GM23338 (cell line): ENCODE results near the gene EML4. TPM values are rescaled to one million over a fixed set of nuclear protein-coding genes. Genes with fewer than 3 reads are reported as not detected.

ENCODE experiments used
- ATAC-seq: fragments of 200-7000 bp; cut with Tn5 transposase; 3 replicates; pipeline ENCODE4 v1.9.1; 2020
- DNase-seq: peaks from one replicate; pipeline ENCODE4 v3.0.0-alpha.2; 2015; ENCODE audit warnings: low spot score
- H2AFZ ChIP-seq: fragments of 200-600 bp; sonication (generic); 2 replicates; pipeline ENCODE4 v1.8.0; 2016; ENCODE audit warnings: antibody characterized with exemption, mild to moderate bottlenecking, moderate library complexity
- H3F3A ChIP-seq: fragments of 200-600 bp; sonication (generic); replicated peaks from 2 replicates; pipeline ENCODE4 v1.8.0; 2017; ENCODE audit warnings: antibody characterized with exemption, mixed run types, low read depth
- H3K27ac ChIP-seq: fragments of 200-600 bp; sonication (generic); 2 replicates; pipeline ENCODE4 v1.6.1; 2016; ENCODE audit warnings: low read depth
- H3K27me3 ChIP-seq: fragments of 200-600 bp; sonication (generic); 2 replicates; pipeline ENCODE4 v1.8.0; 2016; ENCODE audit warnings: mild to moderate bottlenecking, mixed run types, moderate library complexity; ENCODE audit not compliant: insufficient read depth
- H3K36me3 ChIP-seq: fragments of 200-600 bp; sonication (generic); 2 replicates; pipeline ENCODE4 v1.8.0; 2016; ENCODE audit warnings: mild to moderate bottlenecking; ENCODE audit not compliant: insufficient read depth
- H3K4me1 ChIP-seq: fragments of 200-600 bp; sonication (generic); 2 replicates; pipeline ENCODE4 v1.8.0; 2016; ENCODE audit warnings: mild to moderate bottlenecking, moderate library complexity; ENCODE audit not compliant: insufficient read depth
- H3K4me2 ChIP-seq: fragments of 200-600 bp; sonication (generic); 2 replicates; pipeline ENCODE4 v1.7.1; 2017; ENCODE audit warnings: mixed run types
- H3K4me3 ChIP-seq: fragments of 200-600 bp; sonication (generic); 2 replicates; pipeline ENCODE4 v1.6.1; 2016; ENCODE audit warnings: mixed run types
- H3K79me2 ChIP-seq: fragments of 200-600 bp; sonication (generic); replicated peaks from 2 replicates; pipeline ENCODE4 v1.8.0; 2017; ENCODE audit warnings: mild to moderate bottlenecking; ENCODE audit not compliant: insufficient read depth
- H3K9me2 ChIP-seq: fragments of 200-600 bp; sonication (generic); 2 replicates; pipeline ENCODE4 v1.8.0; 2017; ENCODE audit not compliant: insufficient read depth
- H4K20me1 ChIP-seq: fragments of 200-600 bp; sonication (generic); replicated peaks from 2 replicates; pipeline ENCODE4 v1.8.0; 2017; ENCODE audit warnings: mild to moderate bottlenecking; ENCODE audit not compliant: insufficient read depth
- H3K27ac Mint-ChIP-seq: 2 replicates; pipeline ENCODE4 v1.8.0; 2020; ENCODE audit warnings: inconsistent platforms, mild to moderate bottlenecking, moderate library complexity, mixed read lengths
- H3K27me3 Mint-ChIP-seq: 3 replicates; pipeline ENCODE4 v1.8.0; 2022; ENCODE audit warnings: low read depth, mild to moderate bottlenecking, moderate library complexity, mixed read lengths, inconsistent platforms; ENCODE audit not compliant: insufficient read depth, poor library complexity
- H3K36me3 Mint-ChIP-seq: 3 replicates; pipeline ENCODE4 v1.8.0; 2021; ENCODE audit warnings: low read depth, mild to moderate bottlenecking, inconsistent platforms, moderate library complexity, mixed read lengths
- H3K4me1 Mint-ChIP-seq: 3 replicates; pipeline ENCODE4 v1.8.0; 2020; ENCODE audit warnings: mild to moderate bottlenecking, inconsistent platforms, mixed read lengths
- H3K4me3 Mint-ChIP-seq: 3 replicates; pipeline ENCODE4 v1.8.0; 2021; ENCODE audit warnings: moderate library complexity, mild to moderate bottlenecking, inconsistent platforms, mixed read lengths
- H3K9me3 Mint-ChIP-seq: 3 replicates; pipeline ENCODE4 v1.8.0; 2020; ENCODE audit warnings: moderate library complexity, mild to moderate bottlenecking, inconsistent platforms, mixed read lengths
- CREB1 ChIP-seq: fragments of 250-450 bp; sonication (Bioruptor Pico); IDR thresholded peaks from 2 replicates; pipeline ENCODE4 v1.5.0; 2020; ENCODE audit warnings: low read depth, mild to moderate bottlenecking, moderate library complexity
- CTCF ChIP-seq, 2 experiments: fragments of 200-600 bp in 1 of 2; sonication (generic) in 1 of 2; conservative IDR thresholded peaks; 2 replicates each; pipeline versions ENCODE4 v1.5.1 to v1.6.1; 2016 to 2017; ENCODE audit warnings: antibody characterized with exemption in 2 of 2, low read depth in 2 of 2, mild to moderate bottlenecking in 2 of 2, moderate library complexity in 1 of 2
- JUNB ChIP-seq: IDR thresholded peaks from one replicate; pipeline ENCODE4 v1.6.1; 2016; ENCODE audit warnings: antibody characterized with exemption; ENCODE audit not compliant: unreplicated experiment
- POLR2AphosphoS5 ChIP-seq: IDR thresholded peaks from 2 replicates; pipeline ENCODE4 v1.6.1; 2016; ENCODE audit warnings: antibody characterized with exemption, low read depth
- REST ChIP-seq: IDR thresholded peaks from one replicate; pipeline ENCODE4 v1.6.1; 2018; ENCODE audit warnings: antibody characterized with exemption; ENCODE audit not compliant: unreplicated experiment
- STAT1 ChIP-seq: IDR thresholded peaks from one replicate; pipeline ENCODE4 v1.6.1; 2016; ENCODE audit warnings: antibody characterized with exemption; ENCODE audit not compliant: unreplicated experiment
- ZNF114 ChIP-seq: fragments of 250-450 bp; sonication (Bioruptor Pico); IDR thresholded peaks from 2 replicates; pipeline ENCODE4 v1.5.0; 2020; ENCODE audit warnings: mild to moderate bottlenecking, moderate library complexity
- ZNF331 ChIP-seq: fragments of 250-450 bp; sonication (Bioruptor Pico); IDR thresholded peaks from 2 replicates; pipeline ENCODE4 v1.5.0; 2020; ENCODE audit warnings: low read depth, mild to moderate bottlenecking, moderate library complexity
- polyA plus RNA-seq: library from polyadenylated mRNA; unstranded; fragments of >200 nt; fragmentation: Nextera tagmentation; extraction: Ambion mirVana; gene quantifications from 2 replicates; pipeline ENCODE4 v1.2.1, GENCODE V29; 2016
- total RNA-seq: library from RNA; depleted of rRNA; stranded (reverse); fragments of >200 nt; shearing (Covaris generic); gene quantifications from 2 replicates; pipeline ENCODE4 v1.2.3, GENCODE V29; 2014

EML4 gene
- total and polyA plus RNA-seq, 2 experiments from 2014 or later, result 65.3 to 115 TPM

- H3F3A ChIP-seq, result no peaks in the 10 kb centered on the region; the same call in 1 of the 2 replicates
- H3K27ac Mint-ChIP-seq, result no peak overlapping the region
- H3K4me3 ChIP-seq, result no peak overlapping the region
- ATAC-seq (no peak), DNase-seq (no peak)
- H4K20me1 ChIP-seq, result peaks cover 14% of the 10 kb centered on the region; the same call in 1 of the 2 replicates
- no peaks in the 10 kb centered on the region for H3K9me3 Mint-ChIP-seq
- no peak for TF ChIP-seq ZNF331 (CRISPR knock-in tag)
- TF ChIP-seq ZNF114 (CRISPR knock-in tag), result no peak
- TF ChIP-seq POLR2AphosphoS5, result no peak
- TF ChIP-seq CTCF (conservative IDR thresholded peaks at IDR 0.05; ENCODE audit: low read depth in 2 of 2), result no peak
- TF ChIP-seq CREB1 (CRISPR knock-in tag), result no peak
- no peak for TF ChIP-seq JUNB
- TF ChIP-seq STAT1, result no peak
- H3K79me2 ChIP-seq, result peaks cover 29% of the 10 kb centered on the region
- no peak overlapping the region for H3K27ac ChIP-seq
- H3K4me3 Mint-ChIP-seq, result no peak overlapping the region
- no peaks in the 10 kb centered on the region for H3K36me3 Mint-ChIP-seq
- H3K4me1 Mint-ChIP-seq, result peaks cover 13% of the 10 kb centered on the region
- no peaks in the 10 kb centered on the region for H3K9me2 ChIP-seq
- H3K4me1 ChIP-seq, result peaks cover 23% of the 10 kb centered on the region
- H3K36me3 ChIP-seq, result no peaks in the 10 kb centered on the region
- no peaks in the 10 kb centered on the region for H3K27me3 ChIP-seq
- H3K27me3 Mint-ChIP-seq, result peaks cover 3% of the 10 kb centered on the region
- no peak overlapping the region for H2AFZ ChIP-seq
- no peak overlapping the region for H3K4me2 ChIP-seq
Measured at GRCh38 chr2:42167458-42167857, 1.7 kb upstream of the EML4 start.

- Histone ChIP-seq H3K4me1 (peaks cover 27% of the 10 kb centered on the region), H3K79me2 (peaks cover 40% of the 10 kb centered on the region), H3K27ac (peak overlapping the region; percentile 80), H3K27me3 (no peaks in the 10 kb centered on the region), H4K20me1 (peaks cover 14% of the 10 kb centered on the region; the same call in 1 of the 2 replicates), H3K4me2 (peak overlapping the region; percentile 72), H3K36me3 (no peaks in the 10 kb centered on the region), H2AFZ (peak overlapping the region; percentile 95), H3F3A (no peaks in the 10 kb centered on the region; the same call in 1 of the 2 replicates), H3K9me2 (no peaks in the 10 kb centered on the region), H3K4me3 (peak overlapping the region; percentile 42; the same call in 1 of the 2 replicates)
- H3K27me3 Mint-ChIP-seq, result peaks cover 3% of the 10 kb centered on the region
- no peaks in the 10 kb centered on the region for H3K9me3 Mint-ChIP-seq
- ATAC-seq, result peak; percentile 9
- no peaks in the 10 kb centered on the region for H3K36me3 Mint-ChIP-seq
- H3K27ac Mint-ChIP-seq, result peak overlapping the region; percentile 88
- H3K4me3 Mint-ChIP-seq, result no peak overlapping the region; the same call in 2 of the 3 replicates
- peaks cover 13% of the 10 kb centered on the region for H3K4me1 Mint-ChIP-seq
- DNase-seq, result no peak
- TF ChIP-seq ZNF114 (CRISPR knock-in tag) (no peak), CTCF (conservative IDR thresholded peaks at IDR 0.05; ENCODE audit: low read depth in 2 of 2) (no peak), POLR2AphosphoS5 (no peak), ZNF331 (CRISPR knock-in tag) (no peak), STAT1 (no peak), REST (no peak)
Measured at GRCh38 chr2:42168459-42169099, 574 bp upstream of the EML4 start.
